ENCODE data around the gene MPHOSPH10. TPM values are rescaled to one million over a fixed set of nuclear protein-coding genes. Genes with fewer than 3 reads are reported as not detected.

MPHOSPH10 gene
- total and polyA plus RNA-seq, 2 donors (not counting 3 experiments of a cell fraction or from before 2014, with no cell fraction given), result 4.4 to 38.8 TPM

- intact Hi-C loops (cut with micrococcal nuclease) (no loop called here), dilution Hi-C loops (cut with MboI; ENCODE audit: extremely low pct_ligation_motif_present, low sequenced_read_pairs) (no loop called here)
- H2AFZ ChIP-seq (ENCODE audit: low read depth, low read length), result no peak overlapping the region
- FAIRE-seq (no peak), DNase-seq (ENCODE audit: low read depth, low spot score) (no peak)
- H3K4me3 ChIP-seq (replicated peaks in 1 of 3; ENCODE audit: insufficient read depth in 1 of 3, low read depth in 1 of 3, low read length in 3 of 3), result no peak overlapping the region
- H4K20me1 ChIP-seq (replicated peaks; ENCODE audit: control insufficient read depth, extremely low read depth, insufficient read depth, low read length), result no peaks in the 10 kb centered on the region
- BruUV-seq (replicated peaks), result no TSS peak
- TF ChIP-seq EZH2 (IDR thresholded peaks at IDR 0.05; ENCODE audit: borderline replicate concordance, low read depth, low read length, severe bottlenecking) (no peak), MYC (IDR thresholded peaks at IDR 0.05; ENCODE audit: low read depth, low read length) (no peak), JUN (IDR thresholded peaks at IDR 0.05; ENCODE audit: borderline replicate concordance, insufficient read depth, insufficient read length, low read depth) (no peak), CTCF (IDR thresholded peaks at IDR 0.05; ENCODE audit: extremely low read depth in 1 of 2, insufficient read depth in 1 of 2, low read depth in 1 of 2, low read length in 2 of 2) (no peak), MAX (IDR thresholded peaks at IDR 0.05; ENCODE audit: insufficient read depth, insufficient read length) (no peak), POLR2A (IDR thresholded peaks at IDR 0.05; ENCODE audit: low read depth, low read length) (no peak), FOS (IDR thresholded peaks at IDR 0.05; ENCODE audit: borderline replicate concordance, insufficient read depth, low read length) (no peak), POLR2AphosphoS5 (IDR thresholded peaks at IDR 0.05; ENCODE audit: insufficient read depth, low read depth, low read length) (no peak), GATA2 (IDR thresholded peaks at IDR 0.05; ENCODE audit: insufficient read depth, insufficient read length, low read depth, low read length) (no peak)
- H3K9ac ChIP-seq (replicated peaks; ENCODE audit: extremely low read depth, insufficient read depth, low read length), result no peak overlapping the region
- ChIA-PET CTCF (interaction anchor here (1.0 to 3.1 kb wide), 5 partner anchors 19 to 91 kb away, joined by 3 to 20 read pairs (median 5); partner anchors contain the start of gene PAIP2B), POLR2A (no interaction called here)
- H3K4me2 ChIP-seq (ENCODE audit: insufficient read depth, low read length), result no peak overlapping the region
- no peaks in the 10 kb centered on the region for H3K79me2 ChIP-seq (ENCODE audit: control insufficient read depth, insufficient read depth, low read length)
- no peaks in the 10 kb centered on the region for H3K36me3 ChIP-seq (ENCODE audit: control insufficient read depth in 2 of 2, extremely low read depth in 1 of 2, insufficient read depth in 2 of 2, low read length in 2 of 2)
- no peaks in the 10 kb centered on the region for H3K9me1 ChIP-seq (replicated peaks; ENCODE audit: control insufficient read depth, extremely low read depth, insufficient read depth, low read length)
- no peaks in the 10 kb centered on the region for H3K9me3 ChIP-seq (replicated peaks; ENCODE audit: control insufficient read depth, insufficient read depth, low read length)
- no peaks in the 10 kb centered on the region for H3K4me1 ChIP-seq (ENCODE audit: control insufficient read depth, extremely low read depth, insufficient read depth, low read length)
- H3K27me3 ChIP-seq (ENCODE audit: control insufficient read depth in 2 of 2, insufficient read depth in 2 of 2, low read length in 2 of 2), result peaks cover 8 to 12% of the 10 kb centered on the region in 2 experiments
- no peak overlapping the region for H3K27ac ChIP-seq (ENCODE audit: insufficient read depth, low read depth, low read length)
These were observed 61.1 kb downstream of the MPHOSPH10 start for GRCh38 chr2:71191570-71191943.

Small RNA genes within 50 kb of the gene (small RNA-seq; reads per million reads assigned to genes)
- gene AC007881.1 (ENCODE audit: insufficient read depth, insufficient read length, low read depth, low replicate concordance), result not detected

Other genes with a start within 250 kb of the MPHOSPH10 start
- gene VAX2, start 230.1 kb upstream of the MPHOSPH10 start, total RNA-seq, result 0.28 TPM in 1 of 2 replicates, not detected in the other
- 0.57 and 0.89 TPM in 2 replicates for gene VAX2, start 230.1 kb upstream of the MPHOSPH10 start, polyA plus RNA-seq
- gene ATP6V1B1, start 194.7 kb upstream of the MPHOSPH10 start, total RNA-seq, result 0.60 and 0.77 TPM in 2 replicates
- gene ATP6V1B1, start 194.7 kb upstream of the MPHOSPH10 start, polyA plus RNA-seq, result 0.35 TPM in 1 of 2 replicates, not detected in the other
- gene ANKRD53, start 152.0 kb upstream of the MPHOSPH10 start, total RNA-seq, result 1.3 and 2.2 TPM in 2 replicates
- gene ANKRD53, start 152.0 kb upstream of the MPHOSPH10 start, polyA plus RNA-seq, result 1.4 and 1.7 TPM in 2 replicates
- 63.3 and 71.2 TPM in 2 replicates for gene TEX261, start 135.8 kb upstream of the MPHOSPH10 start, total RNA-seq
- 98.0 and 98.1 TPM in 2 replicates for gene TEX261, start 135.8 kb upstream of the MPHOSPH10 start, polyA plus RNA-seq
- gene NAGK, start 62.0 kb upstream of the MPHOSPH10 start, total RNA-seq, result 125 and 130 TPM in 2 replicates
- 184 and 192 TPM in 2 replicates for gene NAGK, start 62.0 kb upstream of the MPHOSPH10 start, polyA plus RNA-seq
- gene MCEE, start 405 bp upstream of the MPHOSPH10 start, total RNA-seq, result 6.8 and 9.9 TPM in 2 replicates
- gene MCEE, start 405 bp upstream of the MPHOSPH10 start, polyA plus RNA-seq, result 4.0 and 4.9 TPM in 2 replicates
- 0.58 and 0.62 TPM in 2 replicates for gene PAIP2B, start 96.5 kb downstream of the MPHOSPH10 start, total RNA-seq
- 0.13 and 0.21 TPM in 2 replicates for gene PAIP2B, start 96.5 kb downstream of the MPHOSPH10 start, polyA plus RNA-seq
- 109 and 111 TPM in 2 replicates for gene ZNF638, start 201.1 kb downstream of the MPHOSPH10 start, total RNA-seq
- 27.6 and 36.4 TPM in 2 replicates for gene ZNF638, start 201.1 kb downstream of the MPHOSPH10 start, polyA plus RNA-seq

All from endothelial cell of umbilical vein (primary cell).